Measurements from ENCODE around the gene CHRNB2. TPM values are rescaled to one million over a fixed set of nuclear protein-coding genes. Genes with fewer than 3 reads are reported as not detected.

CHRNB2 gene
- total RNA-seq, 4 donors from 2014 or later, result 0.08 to 0.52 (median 0.26) TPM

DNA sequence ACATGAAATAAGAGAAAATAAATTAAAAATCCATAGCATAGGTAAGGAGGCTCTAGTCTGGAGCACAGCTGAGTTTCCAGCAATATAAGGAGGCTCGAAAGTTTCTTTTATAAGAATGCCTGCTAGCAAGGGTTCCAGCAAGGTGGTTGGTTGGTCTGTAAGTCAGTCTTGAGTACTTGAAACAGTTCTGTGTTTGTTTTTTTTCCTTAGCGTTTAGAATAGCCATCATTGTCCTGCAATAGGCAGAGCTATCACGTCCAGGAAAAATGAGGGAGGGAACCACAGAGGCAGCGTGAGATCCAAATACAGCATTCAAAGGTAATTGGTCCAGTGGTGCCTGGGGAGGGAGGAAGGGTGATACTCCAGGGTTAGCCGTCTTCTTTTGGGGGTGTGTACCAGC, 17.5 kb upstream of the CHRNB2 start:
- DNase-seq (ENCODE audit: low spot score in 2 of 2), result no peak
- 73% methylated on average over 5 of the region's 5 CpGs for WGBS, 2 donors
- no peak for TF ChIP-seq POLR2A (IDR thresholded peaks at IDR 0.05)
- TF ChIP-seq, protein P1, sequence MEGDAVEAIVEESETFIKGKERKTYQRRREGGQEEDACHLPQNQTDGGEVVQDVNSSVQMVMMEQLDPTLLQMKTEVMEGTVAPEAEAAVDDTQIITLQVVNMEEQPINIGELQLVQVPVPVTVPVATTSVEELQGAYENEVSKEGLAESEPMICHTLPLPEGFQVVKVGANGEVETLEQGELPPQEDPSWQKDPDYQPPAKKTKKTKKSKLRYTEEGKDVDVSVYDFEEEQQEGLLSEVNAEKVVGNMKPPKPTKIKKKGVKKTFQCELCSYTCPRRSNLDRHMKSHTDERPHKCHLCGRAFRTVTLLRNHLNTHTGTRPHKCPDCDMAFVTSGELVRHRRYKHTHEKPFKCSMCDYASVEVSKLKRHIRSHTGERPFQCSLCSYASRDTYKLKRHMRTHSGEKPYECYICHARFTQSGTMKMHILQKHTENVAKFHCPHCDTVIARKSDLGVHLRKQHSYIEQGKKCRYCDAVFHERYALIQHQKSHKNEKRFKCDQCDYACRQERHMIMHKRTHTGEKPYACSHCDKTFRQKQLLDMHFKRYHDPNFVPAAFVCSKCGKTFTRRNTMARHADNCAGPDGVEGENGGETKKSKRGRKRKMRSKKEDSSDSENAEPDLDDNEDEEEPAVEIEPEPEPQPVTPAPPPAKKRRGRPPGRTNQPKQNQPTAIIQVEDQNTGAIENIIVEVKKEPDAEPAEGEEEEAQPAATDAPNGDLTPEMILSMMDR (IDR thresholded peaks at IDR 0.05), result no peak
- intact Hi-C loops (cut with DNase I; ENCODE audit: low total_unique reads), result no loop called here
- H3K4me3 ChIP-seq (ENCODE audit: low read depth, poor library complexity, severe bottlenecking), result no peak overlapping the region

GRCh38 chr1:154550657-154551056, 16.9 kb upstream of the CHRNB2 start:
- intact Hi-C loops (cut with DNase I; ENCODE audit: low total_unique reads), result no loop called here
- TF ChIP-seq, protein P1 (IDR thresholded peaks at IDR 0.05), result no peak
- TF ChIP-seq POLR2A (IDR thresholded peaks at IDR 0.05), result no peak
- no peak for DNase-seq (ENCODE audit: low spot score in 2 of 2)
- WGBS, 2 donors, result 67 to 73% methylated on average over 6 of the region's 6 CpGs
- no peak overlapping the region for H3K4me3 ChIP-seq (ENCODE audit: low read depth, poor library complexity, severe bottlenecking)

DNA sequence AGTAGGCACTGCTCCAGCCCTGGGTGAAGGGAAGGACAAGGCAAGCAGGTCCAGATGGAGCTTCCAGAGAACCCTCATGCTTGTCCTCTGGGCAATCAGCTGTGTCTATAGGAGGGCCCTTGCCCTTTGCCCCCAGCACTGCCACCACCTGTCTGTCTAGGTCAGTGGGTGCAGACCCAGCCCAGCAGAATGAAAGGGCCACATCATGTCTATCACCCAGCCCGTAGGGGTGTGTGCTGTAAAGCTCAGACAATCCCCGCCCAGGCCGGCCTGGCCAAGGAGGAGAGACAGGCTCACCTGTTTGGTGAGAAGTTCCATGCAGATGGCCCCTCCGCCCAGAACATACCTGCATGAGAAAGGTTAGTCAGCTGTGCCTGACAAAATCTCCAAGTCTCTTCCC, 16.1 kb upstream of the CHRNB2 start:
- no peak overlapping the region for H3K4me3 ChIP-seq (ENCODE audit: low read depth, poor library complexity, severe bottlenecking)
- DNase-seq (ENCODE audit: low spot score in 2 of 2), result no peak
- WGBS, 2 donors, result 68 to 71% methylated on average over 4 of the region's 4 CpGs
- no peak for TF ChIP-seq POLR2A (IDR thresholded peaks at IDR 0.05)
- TF ChIP-seq, protein P1 (IDR thresholded peaks at IDR 0.05), result no peak
- intact Hi-C loops (cut with DNase I; ENCODE audit: low total_unique reads), result no loop called here

DNA sequence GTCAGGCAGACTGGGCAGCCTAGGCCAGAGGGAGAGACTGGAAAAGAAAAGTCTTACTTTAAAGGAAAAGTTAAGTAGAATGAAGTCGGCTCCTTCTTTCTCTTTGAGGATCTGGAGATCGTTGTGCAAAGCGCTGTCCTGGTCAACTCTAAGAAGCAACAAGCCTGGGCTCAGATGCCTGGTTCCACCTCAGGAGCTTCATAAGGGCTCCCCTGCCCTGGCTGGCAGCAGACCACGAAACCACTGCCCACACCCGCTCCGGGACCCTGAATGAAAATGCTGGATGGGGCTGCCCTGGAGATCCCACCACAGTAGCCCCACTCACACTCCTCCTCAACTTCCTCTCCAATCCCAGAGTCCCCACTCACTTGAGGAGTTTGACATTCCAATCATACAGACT, 15.5 kb upstream of the CHRNB2 start:
- H3K4me3 ChIP-seq (ENCODE audit: low read depth, poor library complexity, severe bottlenecking), result no peak overlapping the region
- 84 to 86% methylated on average over 6 of the region's 6 CpGs for WGBS, 2 donors
- no peak for DNase-seq (ENCODE audit: low spot score in 2 of 2)
- intact Hi-C loops (cut with DNase I; ENCODE audit: low total_unique reads), result no loop called here
- TF ChIP-seq, protein P1 (IDR thresholded peaks at IDR 0.05), result no peak
- TF ChIP-seq POLR2A (IDR thresholded peaks at IDR 0.05), result no peak

DNA sequence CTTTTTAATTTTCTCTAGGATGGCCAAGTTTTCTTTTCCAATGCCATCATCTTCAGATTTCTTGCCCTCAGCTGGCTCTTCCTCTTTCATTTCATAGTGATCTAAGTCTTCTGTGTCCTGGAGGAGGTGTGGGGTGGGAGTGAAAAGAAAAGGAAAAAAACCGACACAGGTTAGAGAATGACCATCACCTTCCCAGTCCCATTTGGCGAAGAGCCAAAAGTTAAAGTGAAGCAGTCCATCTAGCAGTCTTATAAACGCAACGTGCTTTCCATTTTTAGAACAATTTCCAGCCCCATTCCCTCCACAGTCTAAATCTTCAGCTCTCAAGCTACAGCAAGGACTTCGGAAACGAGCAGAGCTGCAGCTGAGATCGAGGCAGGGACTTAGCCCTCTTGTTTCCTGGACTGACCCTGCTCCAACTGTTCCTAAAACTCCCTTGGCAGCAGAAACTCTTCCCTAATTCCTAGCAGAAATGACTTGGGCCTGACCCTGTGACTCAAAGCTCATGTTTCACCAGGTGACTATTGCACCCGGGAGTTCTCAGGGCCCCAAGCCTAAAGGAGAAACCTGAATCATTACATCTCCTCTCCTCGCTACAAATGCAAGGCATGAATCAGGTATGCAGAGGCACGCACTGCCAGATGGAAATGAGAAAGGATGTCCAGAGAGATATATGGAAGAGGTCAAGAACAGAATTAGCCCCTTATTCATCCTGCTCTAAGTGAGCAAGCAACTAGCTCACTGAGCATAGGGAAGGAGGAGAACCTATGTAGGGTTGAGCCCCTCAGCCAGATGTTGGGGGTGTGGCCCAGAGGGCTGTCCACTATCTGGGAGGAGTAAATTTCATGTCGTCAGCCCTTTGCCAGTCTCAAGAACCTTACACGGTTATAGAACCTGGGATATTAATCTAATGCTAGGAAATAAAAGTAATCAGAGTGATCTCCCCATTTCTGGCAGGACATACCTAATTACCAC, 14.2 kb upstream of the CHRNB2 start:
- 69 to 70% methylated on average over 12 of the region's 12 CpGs for WGBS, 2 donors
- no peak for DNase-seq (ENCODE audit: low spot score in 2 of 2)
- intact Hi-C loops (cut with DNase I; ENCODE audit: low total_unique reads), result no loop called here
- H3K4me3 ChIP-seq (ENCODE audit: low read depth, poor library complexity, severe bottlenecking), result no peak overlapping the region
- TF ChIP-seq, protein P1 (IDR thresholded peaks at IDR 0.05), result no peak
- TF ChIP-seq POLR2A (IDR thresholded peaks at IDR 0.05), result no peak

Measured in lower leg skin (tissue), 4 donors.